CD4-positive, alpha-beta T cell treated with Interleukin-15 for 1 hour (primary cell): Measurements from ENCODE around the gene MSMP.

Experiments used
- DNase-seq: peaks from one replicate; pipeline ENCODE4 v3.0.0-alpha.2; 2020

The MSMP gene

DNA sequence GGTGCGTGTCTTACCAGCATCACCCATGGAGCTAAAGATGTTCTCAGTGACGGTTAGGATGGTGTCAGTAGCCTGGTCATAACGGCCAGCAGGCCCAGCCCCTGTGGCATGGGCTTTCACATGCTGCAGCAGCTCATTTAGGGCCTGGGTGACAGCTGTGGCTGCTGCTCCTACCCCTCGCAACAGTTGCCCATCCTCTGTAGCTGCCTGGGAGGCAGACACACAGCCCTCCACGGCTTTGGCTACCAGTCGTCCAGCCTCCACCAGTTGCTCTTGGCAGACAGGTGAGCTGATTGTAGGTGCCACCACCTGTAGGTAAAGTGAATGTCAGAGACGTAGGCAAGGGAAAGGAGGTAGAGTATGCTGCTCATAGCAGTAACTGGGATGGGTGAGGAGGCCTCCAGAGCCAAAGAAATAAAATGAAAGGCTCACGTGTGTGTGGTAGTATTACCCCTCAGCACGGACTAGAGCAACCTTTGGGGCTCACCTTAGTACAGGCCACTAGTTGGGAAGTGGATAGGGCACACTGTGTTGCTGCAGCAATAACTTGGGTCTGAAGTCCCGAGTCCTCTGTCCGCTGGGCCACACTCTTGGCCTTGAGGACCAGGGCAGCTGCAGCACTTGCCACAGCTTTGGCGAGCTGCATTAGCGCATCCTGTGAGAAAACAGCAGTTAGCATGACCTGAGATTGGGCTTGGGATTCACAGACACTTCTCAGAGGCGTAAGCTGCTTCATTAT lies 36.8 kb downstream of the MSMP start:
- DNase-seq, result no peak

DNA sequence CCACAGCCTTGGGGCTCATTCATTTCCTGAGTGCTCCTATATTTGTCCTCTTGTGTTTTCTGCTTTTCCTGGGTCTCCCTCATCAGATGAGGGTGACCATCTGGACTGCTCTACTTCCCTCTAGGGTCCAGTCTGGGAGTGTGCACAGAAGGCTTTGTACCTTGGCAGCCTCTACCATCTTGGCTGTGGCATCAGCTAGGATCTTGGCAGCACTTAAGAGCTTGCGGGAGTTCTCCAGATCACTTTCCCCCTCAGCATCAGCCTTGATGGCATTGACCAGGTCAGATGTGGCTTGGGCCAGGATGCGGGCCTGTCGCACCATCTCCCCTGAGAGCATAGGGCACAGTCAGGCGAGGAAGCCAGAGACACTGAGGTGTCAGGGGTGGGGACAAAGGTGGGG lies 37.8 kb downstream of the MSMP start:
- no peak for DNase-seq

GRCh38 chr9:35714579-35715252 lies 39.4 kb downstream of the MSMP start:
- no peak for DNase-seq

DNA sequence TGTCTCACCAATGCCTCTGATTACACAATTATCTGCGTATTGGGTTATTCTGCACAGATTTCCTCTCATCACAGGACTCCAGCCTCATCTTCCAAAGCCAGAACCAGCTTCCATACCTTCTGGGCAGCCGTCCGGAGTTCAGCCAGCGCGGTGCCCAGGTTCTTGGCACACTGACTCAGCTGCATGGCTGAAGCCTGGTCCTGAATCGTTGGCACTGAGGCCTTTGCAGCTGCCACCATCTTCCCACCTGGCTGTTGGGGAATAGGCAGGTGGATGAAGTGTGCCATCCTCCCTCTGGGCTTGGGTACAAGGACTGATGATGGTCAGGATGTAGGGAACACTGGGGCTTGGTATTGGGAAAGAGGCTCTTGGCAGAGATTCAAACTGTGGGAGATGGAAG lies 40.0 kb downstream of the MSMP start:
- no peak for DNase-seq

DNA sequence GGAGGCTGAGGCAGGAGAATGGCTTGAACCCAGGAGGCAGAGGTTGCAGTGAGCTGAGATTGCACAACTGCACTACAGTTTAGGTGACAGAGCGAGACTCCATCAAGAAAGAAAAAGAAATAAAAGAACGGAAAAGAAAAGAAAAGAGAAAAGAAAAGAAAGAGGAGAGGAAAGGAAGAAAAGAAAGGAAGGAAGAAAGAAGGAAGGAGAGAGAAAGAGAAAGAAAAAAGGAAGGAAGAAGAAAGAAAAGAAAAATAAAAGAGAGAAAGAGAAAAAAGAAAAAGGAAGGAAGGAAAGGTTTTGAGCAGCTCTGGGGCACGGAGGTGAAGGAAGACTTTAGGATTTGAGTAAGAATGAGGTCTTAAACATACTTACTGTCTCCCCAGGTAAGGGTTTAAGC lies 40.5 kb downstream of the MSMP start:
- no peak for DNase-seq

DNA sequence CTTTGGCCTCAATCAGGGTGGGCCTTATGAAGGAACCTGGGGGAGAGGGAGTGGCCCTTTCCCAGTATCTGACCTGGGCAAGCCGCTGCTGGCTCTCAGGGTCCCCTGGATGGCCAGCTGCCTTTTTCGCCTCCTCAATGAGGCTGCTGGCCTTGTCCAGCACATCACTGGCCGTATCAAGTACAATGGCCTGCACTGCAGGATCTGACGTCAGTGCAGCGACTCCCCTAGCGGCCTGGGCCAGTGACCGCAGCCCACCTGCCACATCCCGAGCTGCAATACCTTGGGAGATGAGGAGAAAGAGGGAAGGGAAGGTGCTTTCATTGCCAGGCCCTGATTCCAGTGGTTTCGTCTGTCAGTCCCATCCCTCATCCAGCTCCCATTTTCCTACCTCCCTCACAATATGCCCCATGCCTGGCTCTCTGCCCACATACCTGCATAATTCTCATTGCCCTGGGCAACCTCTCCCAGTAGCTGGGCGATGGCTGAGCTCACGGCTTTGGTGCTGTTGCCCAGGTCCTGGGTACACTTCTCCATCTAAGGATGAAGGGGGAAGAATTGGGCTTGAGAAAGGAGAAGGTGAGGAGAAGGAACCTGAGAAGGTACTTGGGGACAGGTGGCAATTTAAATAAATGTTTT lies 41.2 kb downstream of the MSMP start:
- DNase-seq, result no peak

DNA sequence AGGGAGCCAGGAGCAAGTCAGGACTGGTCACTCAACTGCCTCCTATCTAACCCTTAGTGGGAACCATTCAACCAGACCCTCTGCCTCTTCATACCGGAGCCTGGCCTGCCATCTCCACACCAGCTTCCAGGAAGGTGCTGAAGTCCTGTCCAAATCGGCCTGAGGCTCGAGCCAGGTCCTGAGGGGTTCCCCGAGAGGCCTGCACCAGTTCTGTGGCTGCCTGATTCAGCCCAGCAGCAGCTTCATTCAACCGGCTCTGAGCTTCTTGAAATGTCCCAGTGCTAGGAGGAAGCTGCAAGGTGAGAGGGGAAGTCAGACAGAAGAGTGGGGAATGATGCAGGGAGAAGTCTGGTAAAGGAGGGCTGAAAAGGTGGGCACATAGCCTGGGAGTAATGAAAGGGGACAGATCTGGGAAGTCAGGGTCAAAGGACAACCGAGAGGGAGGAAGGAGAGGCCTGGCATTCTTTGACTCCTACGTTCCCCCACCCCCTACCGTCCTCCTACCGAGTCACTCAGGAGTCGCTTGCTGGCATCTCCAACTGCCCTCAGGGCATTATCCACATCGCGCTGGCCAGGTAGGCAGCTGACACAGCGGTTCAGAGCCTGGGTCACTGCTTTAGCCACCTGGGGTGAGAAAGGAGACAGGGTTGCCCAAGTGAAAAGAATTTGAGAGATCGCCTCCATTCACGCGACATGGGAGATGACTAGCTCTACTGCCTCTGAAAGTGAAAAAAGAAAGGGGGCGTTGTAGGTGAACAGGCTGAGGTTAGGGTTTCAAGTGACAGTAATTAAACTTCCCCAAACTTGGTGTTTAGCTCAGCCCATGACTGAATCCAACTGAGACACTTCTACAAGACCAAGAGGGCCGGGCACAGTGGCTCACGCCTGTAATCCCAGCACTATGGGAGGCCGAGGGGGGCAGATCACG lies 42.3 kb downstream of the MSMP start:
- DNase-seq, result no peak

GRCh38 chr9:35710818-35711500 lies 43.1 kb downstream of the MSMP start:
- DNase-seq, result no peak

DNA sequence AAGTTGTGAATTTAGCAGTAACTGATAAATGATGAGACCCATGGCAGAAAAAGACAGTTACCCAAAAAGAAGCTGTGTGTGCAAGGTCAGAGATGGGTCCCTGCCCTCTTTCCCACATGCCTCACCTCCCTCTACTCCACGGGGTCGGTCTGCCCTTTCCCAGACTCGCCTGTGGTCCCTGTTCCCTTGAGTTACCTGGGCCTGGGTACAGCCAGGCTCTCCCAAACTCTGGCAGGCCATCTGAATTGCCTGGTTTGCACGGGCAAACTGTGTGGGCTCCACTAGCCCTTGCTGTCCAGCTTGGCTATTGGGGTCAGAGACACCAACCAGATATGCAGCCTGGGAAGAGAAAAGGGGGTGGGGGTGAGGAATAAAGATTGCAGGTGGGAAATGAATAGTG lies 45.9 kb downstream of the MSMP start:
- no peak for DNase-seq

GRCh38 chr9:35706951-35707350 lies 47.1 kb downstream of the MSMP start:
- no peak for DNase-seq

GRCh38 chr9:35705836-35706430 lies 48.1 kb downstream of the MSMP start:
- DNase-seq, result no peak

DNA sequence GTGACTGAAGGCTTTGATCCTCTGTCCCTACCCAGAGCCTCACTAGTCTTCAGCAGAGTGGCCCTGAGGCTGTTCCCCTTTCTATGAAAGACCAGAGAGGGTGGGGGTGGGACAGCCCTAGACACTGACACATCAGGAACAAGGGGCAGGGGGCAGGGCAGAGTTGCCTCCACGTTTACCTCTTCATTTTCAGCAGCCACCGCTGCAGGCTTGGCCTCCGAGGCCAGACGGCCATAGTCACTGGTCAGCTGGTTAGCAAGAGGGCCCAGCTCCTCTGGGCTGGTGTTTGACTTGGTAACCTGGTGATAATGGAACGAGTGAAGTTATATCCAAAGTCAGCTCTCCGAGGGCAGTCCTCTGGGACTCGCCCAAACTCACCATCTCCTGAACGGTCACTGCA lies 48.7 kb downstream of the MSMP start:
- DNase-seq, result no peak

GRCh38 chr9:35703906-35704672 lies 50.0 kb downstream of the MSMP start:
- no peak for DNase-seq
